Measurements from ENCODE around the gene ERP44.
"Not testable (repeated sequence)": the region's sequence is repeated elsewhere in the genome, so short reads cannot be mapped to it uniquely, and the experiment has no call there.

Gene ERP44

GRCh38 chr9:99999797-100000196 lies 99.0 kb downstream of the ERP44 start:
- H3K4me1 ChIP-seq (ENCODE audit: low read length), result no peaks in the 10 kb centered on the region

GRCh38 chr9:99998866-99999265 lies 99.9 kb downstream of the ERP44 start:
- no peaks in the 10 kb centered on the region for H3K79me2 ChIP-seq (ENCODE audit: low read length)
- no peak for TF ChIP-seq EZH2 (optimal IDR thresholded peaks at IDR 0.05; ENCODE audit: low read depth, low read length)
- H3K4me3 ChIP-seq (ENCODE audit: low read length), result no peak overlapping the region
- H3K9ac ChIP-seq (ENCODE audit: low read length), result no peak overlapping the region
- no peaks in the 10 kb centered on the region for H3K4me1 ChIP-seq (ENCODE audit: low read length)
- no peaks in the 10 kb centered on the region for H3K9me3 ChIP-seq (replicated peaks; ENCODE audit: insufficient read depth, low read length)
- H3F3A ChIP-seq (ENCODE audit: insufficient read depth, low read length), result no peaks in the 10 kb centered on the region
- no peak overlapping the region for H3K27ac ChIP-seq (ENCODE audit: low read length)
- no peaks in the 10 kb centered on the region for H3K27me3 ChIP-seq (replicated peaks; ENCODE audit: insufficient read depth, low read length)
- H4K20me1 ChIP-seq (ENCODE audit: insufficient read depth, low read length), result no peaks in the 10 kb centered on the region
- DNase-seq, result no peak
- H3K9me2 ChIP-seq (replicated peaks; ENCODE audit: insufficient read depth, low read length), result no peaks in the 10 kb centered on the region
- H3K4me2 ChIP-seq (ENCODE audit: low read depth, low read length), result no peak overlapping the region
- H3K36me3 ChIP-seq (replicated peaks; ENCODE audit: insufficient read depth, low read length), result no peaks in the 10 kb centered on the region
- H2AFZ ChIP-seq (ENCODE audit: low read length), result no peak overlapping the region

More at GRCh38 chr9:99999797-100000196, 99.0 kb downstream of the ERP44 start:
- H3F3A ChIP-seq (ENCODE audit: insufficient read depth, low read length), result no peaks in the 10 kb centered on the region
- no peak for TF ChIP-seq EZH2phosphoT487 (IDR thresholded peaks at IDR 0.05; ENCODE audit: low read length)
- no peak for TF ChIP-seq EZH2 (optimal IDR thresholded peaks at IDR 0.05; ENCODE audit: low read depth, low read length)
- no peak for TF ChIP-seq CTCF (IDR thresholded peaks at IDR 0.05; ENCODE audit: low read length)
- H3K4me2 ChIP-seq (ENCODE audit: low read depth, low read length), result no peak overlapping the region
- H2AFZ ChIP-seq (ENCODE audit: low read length), result no peak overlapping the region
- no peak overlapping the region for H3K27ac ChIP-seq (ENCODE audit: low read length)
- no peak overlapping the region; the same call in 1 of the 2 replicates for H3K9ac ChIP-seq (ENCODE audit: low read length)
- H3K79me2 ChIP-seq (ENCODE audit: low read length), result no peaks in the 10 kb centered on the region
- no peaks in the 10 kb centered on the region for H3K9me2 ChIP-seq (replicated peaks; ENCODE audit: insufficient read depth, low read length)
- no peak for DNase-seq
- no peaks in the 10 kb centered on the region for H3K27me3 ChIP-seq (replicated peaks; ENCODE audit: insufficient read depth, low read length)
- no peaks in the 10 kb centered on the region for H3K9me3 ChIP-seq (replicated peaks; ENCODE audit: insufficient read depth, low read length)
- H4K20me1 ChIP-seq (ENCODE audit: insufficient read depth, low read length), result no peaks in the 10 kb centered on the region
- H3K4me3 ChIP-seq (ENCODE audit: low read length), result no peak overlapping the region
- no peaks in the 10 kb centered on the region for H3K36me3 ChIP-seq (replicated peaks; ENCODE audit: insufficient read depth, low read length)

- H3F3A ChIP-seq (ENCODE audit: insufficient read depth, low read length), result no peaks in the 10 kb centered on the region
- H3K9me2 ChIP-seq (replicated peaks; ENCODE audit: insufficient read depth, low read length), result no peaks in the 10 kb centered on the region
- no peaks in the 10 kb centered on the region for H3K4me1 ChIP-seq (ENCODE audit: low read length)
- no peak overlapping the region for H2AFZ ChIP-seq (ENCODE audit: low read length)
- H3K9me3 ChIP-seq (replicated peaks; ENCODE audit: insufficient read depth, low read length), result no peaks in the 10 kb centered on the region
- no peaks in the 10 kb centered on the region for H3K79me2 ChIP-seq (ENCODE audit: low read length)
- no peak overlapping the region for H3K4me2 ChIP-seq (ENCODE audit: low read depth, low read length)
- no peaks in the 10 kb centered on the region for H4K20me1 ChIP-seq (ENCODE audit: insufficient read depth, low read length)
- H3K36me3 ChIP-seq (replicated peaks; ENCODE audit: insufficient read depth, low read length), result no peaks in the 10 kb centered on the region
- TF ChIP-seq EZH2phosphoT487 (IDR thresholded peaks at IDR 0.05; ENCODE audit: low read length) (no peak), EZH2 (optimal IDR thresholded peaks at IDR 0.05; ENCODE audit: low read depth, low read length) (no peak), CTCF (IDR thresholded peaks at IDR 0.05; ENCODE audit: low read length) (no peak)
- no peak overlapping the region for H3K4me3 ChIP-seq (ENCODE audit: low read length)
- no peak overlapping the region for H3K27ac ChIP-seq (ENCODE audit: low read length)
- H3K9ac ChIP-seq (ENCODE audit: low read length), result no peak overlapping the region
- DNase-seq, result no peak
- H3K27me3 ChIP-seq (replicated peaks; ENCODE audit: insufficient read depth, low read length), result no peaks in the 10 kb centered on the region
Measured at GRCh38 chr9:99998266-99998665, 100.5 kb downstream of the ERP44 start.

- H4K20me1 ChIP-seq (ENCODE audit: insufficient read depth, low read length), result not testable (repeated sequence)
Measured at GRCh38 chr9:99990508-99990907, 108.3 kb downstream of the ERP44 start.

More at GRCh38 chr9:99990508-99990907, 108.3 kb downstream of the ERP44 start:
- H3K9me3 ChIP-seq (replicated peaks; ENCODE audit: insufficient read depth, low read length); H3K9me2 ChIP-seq (replicated peaks; ENCODE audit: insufficient read depth, low read length); H3K27ac ChIP-seq (ENCODE audit: low read length); H3F3A ChIP-seq (ENCODE audit: insufficient read depth, low read length); H3K4me1 ChIP-seq (ENCODE audit: low read length); H3K4me3 ChIP-seq (ENCODE audit: low read length); H3K9ac ChIP-seq (ENCODE audit: low read length); H2AFZ ChIP-seq (ENCODE audit: low read length); H3K36me3 ChIP-seq (replicated peaks; ENCODE audit: insufficient read depth, low read length); H3K4me2 ChIP-seq (ENCODE audit: low read depth, low read length); H3K79me2 ChIP-seq (ENCODE audit: low read length); H3K27me3 ChIP-seq (replicated peaks; ENCODE audit: insufficient read depth, low read length); DNase-seq: not testable (repeated sequence)
